22Rv1 (cell line): ENCODE data around the gene NSUN7.

Experiments
- ZFX ChIP-seq: fragments of 450-650 bp; IDR thresholded peaks from 2 replicates; pipeline ENCODE4 v1.6.1; 2017; ENCODE audit warnings: antibody characterized with exemption, borderline replicate concordance
- TF ChIP-seq, protein P1 (sequence below): fragments of 450-650 bp; IDR thresholded peaks from 2 replicates; pipeline ENCODE4 v1.5.1; 2017; ENCODE audit warnings: mild to moderate bottlenecking

DNA sequence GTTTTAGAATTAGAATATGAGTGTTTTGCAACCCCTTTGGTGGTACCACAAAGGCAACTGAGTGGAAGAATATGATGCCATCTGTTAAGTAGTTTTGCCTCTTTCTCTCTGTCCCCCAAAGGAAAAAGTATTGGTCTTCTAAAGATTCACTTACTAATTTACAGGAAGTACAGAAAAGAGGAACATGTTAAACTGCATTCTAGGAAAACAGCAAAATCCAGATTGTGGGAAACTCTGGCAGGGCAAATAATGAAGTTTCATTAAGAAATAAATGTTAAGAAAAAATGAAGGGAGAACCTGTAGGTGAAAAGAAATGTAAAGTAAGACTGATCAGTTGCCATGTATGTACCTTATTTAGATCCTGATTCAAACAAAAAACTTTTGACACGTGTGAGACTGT is 39.3 kb downstream of the NSUN7 start:
- TF ChIP-seq, protein P1, sequence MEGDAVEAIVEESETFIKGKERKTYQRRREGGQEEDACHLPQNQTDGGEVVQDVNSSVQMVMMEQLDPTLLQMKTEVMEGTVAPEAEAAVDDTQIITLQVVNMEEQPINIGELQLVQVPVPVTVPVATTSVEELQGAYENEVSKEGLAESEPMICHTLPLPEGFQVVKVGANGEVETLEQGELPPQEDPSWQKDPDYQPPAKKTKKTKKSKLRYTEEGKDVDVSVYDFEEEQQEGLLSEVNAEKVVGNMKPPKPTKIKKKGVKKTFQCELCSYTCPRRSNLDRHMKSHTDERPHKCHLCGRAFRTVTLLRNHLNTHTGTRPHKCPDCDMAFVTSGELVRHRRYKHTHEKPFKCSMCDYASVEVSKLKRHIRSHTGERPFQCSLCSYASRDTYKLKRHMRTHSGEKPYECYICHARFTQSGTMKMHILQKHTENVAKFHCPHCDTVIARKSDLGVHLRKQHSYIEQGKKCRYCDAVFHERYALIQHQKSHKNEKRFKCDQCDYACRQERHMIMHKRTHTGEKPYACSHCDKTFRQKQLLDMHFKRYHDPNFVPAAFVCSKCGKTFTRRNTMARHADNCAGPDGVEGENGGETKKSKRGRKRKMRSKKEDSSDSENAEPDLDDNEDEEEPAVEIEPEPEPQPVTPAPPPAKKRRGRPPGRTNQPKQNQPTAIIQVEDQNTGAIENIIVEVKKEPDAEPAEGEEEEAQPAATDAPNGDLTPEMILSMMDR: no peak
- no peak for TF ChIP-seq ZFX
